ENCODE measurements around the gene ACKR3. TPM values are rescaled to one million over a fixed set of nuclear protein-coding genes. Genes with fewer than 3 reads are reported as not detected.

The ACKR3 gene
- total RNA-seq, 2 experiments from 2014 or later: 5.4 to 6.4 TPM

- CTCF ChIA-PET: no interaction called here
- DNase-seq: no peak
Observed at GRCh38 chr2:236627193-236627592, 57.6 kb downstream of the ACKR3 start.

DNA sequence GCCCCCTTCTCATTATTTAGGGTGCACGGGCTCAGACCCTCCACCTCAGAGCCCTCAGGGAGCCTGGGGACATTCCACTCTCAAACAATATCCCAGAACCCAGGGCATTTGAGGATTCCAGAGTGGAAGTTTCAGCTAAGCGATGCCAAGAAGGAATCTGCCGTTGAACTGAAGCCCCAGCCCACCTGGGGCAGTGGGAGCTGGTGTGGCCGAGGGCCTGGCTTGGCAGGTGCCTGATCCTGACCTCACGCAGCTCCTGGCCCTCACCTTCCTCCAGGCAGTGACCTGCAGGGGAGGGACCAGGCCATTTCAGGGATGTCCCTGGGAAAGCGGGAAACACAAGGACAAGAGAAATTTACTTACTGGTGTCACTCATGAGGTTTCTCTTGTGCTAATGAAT is 58.2 kb downstream of the ACKR3 start:
- H3K27ac Mint-ChIP-seq: no peak overlapping the region
- ChIA-PET POLR2A (no interaction called here), CTCF (no interaction called here)
- no peaks in the 10 kb centered on the region for H3K36me3 Mint-ChIP-seq (ENCODE audit: low read depth)
- no peaks in the 10 kb centered on the region for H3K9me3 Mint-ChIP-seq
- H3K4me1 Mint-ChIP-seq: no peaks in the 10 kb centered on the region
- H3K4me3 Mint-ChIP-seq: no peak overlapping the region
- DNase-seq: no peak
- H3K27me3 Mint-ChIP-seq: no peaks in the 10 kb centered on the region

More at GRCh38 chr2:236627193-236627592, 57.6 kb downstream of the ACKR3 start:
- Mint-ChIP-seq H3K27me3 (no peaks in the 10 kb centered on the region), H3K9me3 (no peaks in the 10 kb centered on the region), H3K4me1 (no peaks in the 10 kb centered on the region), H3K36me3 (ENCODE audit: low read depth) (no peaks in the 10 kb centered on the region), H3K4me3 (no peak overlapping the region), H3K27ac (no peak overlapping the region)
- POLR2A ChIA-PET: no interaction called here

- Mint-ChIP-seq H3K4me1 (no peaks in the 10 kb centered on the region), H3K27ac (no peak overlapping the region), H3K27me3 (no peaks in the 10 kb centered on the region), H3K9me3 (no peaks in the 10 kb centered on the region), H3K36me3 (ENCODE audit: low read depth) (no peaks in the 10 kb centered on the region), H3K4me3 (no peak overlapping the region)
- ChIA-PET POLR2A (no interaction called here), CTCF (no interaction called here)
- DNase-seq: no peak
Observed at GRCh38 chr2:236628256-236628901, 58.8 kb downstream of the ACKR3 start.

DNA sequence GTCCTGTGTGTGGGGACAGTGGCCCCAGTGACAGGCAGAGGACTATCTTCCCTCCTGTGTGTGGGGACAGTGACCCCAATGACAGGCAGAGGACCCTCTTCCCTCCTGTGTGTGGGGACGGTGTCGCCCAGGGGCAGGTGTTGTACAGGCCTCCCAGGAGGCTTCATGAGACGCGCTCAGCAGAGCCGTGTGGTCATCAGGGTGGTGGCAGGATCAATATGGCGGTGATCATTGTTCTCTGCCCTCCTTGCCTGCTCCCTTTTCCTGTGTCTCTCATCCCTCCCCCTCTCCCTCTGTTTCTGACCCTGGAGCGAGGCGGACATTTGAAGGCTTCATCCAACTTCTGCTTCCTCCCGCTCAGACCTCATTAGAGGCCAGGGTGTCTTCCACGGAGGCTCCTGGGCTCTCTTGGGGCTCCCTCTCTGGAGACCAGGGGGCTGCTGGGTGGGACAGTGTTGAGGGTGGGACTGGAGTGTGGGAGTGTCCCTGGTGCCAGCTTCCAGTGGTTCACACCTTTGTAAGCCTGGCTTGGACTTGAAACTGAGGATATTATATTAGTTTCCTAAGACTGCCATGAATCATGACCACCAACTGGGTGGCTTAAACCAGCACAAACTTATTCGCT is 59.5 kb downstream of the ACKR3 start:
- H3K36me3 Mint-ChIP-seq (ENCODE audit: low read depth): no peaks in the 10 kb centered on the region
- no peaks in the 10 kb centered on the region for H3K4me1 Mint-ChIP-seq
- ChIA-PET CTCF (no interaction called here), POLR2A (no interaction called here)
- H3K27ac Mint-ChIP-seq: no peak overlapping the region
- no peak overlapping the region for H3K4me3 Mint-ChIP-seq
- no peak for DNase-seq
- H3K9me3 Mint-ChIP-seq: no peaks in the 10 kb centered on the region
- H3K27me3 Mint-ChIP-seq: no peaks in the 10 kb centered on the region

GRCh38 chr2:236629961-236630872 is 60.6 kb downstream of the ACKR3 start:
- DNase-seq: no peak
- H3K36me3 Mint-ChIP-seq (ENCODE audit: low read depth): no peaks in the 10 kb centered on the region
- ChIA-PET POLR2A (no interaction called here), CTCF (no interaction called here)
- H3K4me1 Mint-ChIP-seq: no peaks in the 10 kb centered on the region
- H3K9me3 Mint-ChIP-seq: no peaks in the 10 kb centered on the region
- no peak overlapping the region for H3K4me3 Mint-ChIP-seq
- H3K27me3 Mint-ChIP-seq: no peaks in the 10 kb centered on the region
- H3K27ac Mint-ChIP-seq: no peak overlapping the region

DNA sequence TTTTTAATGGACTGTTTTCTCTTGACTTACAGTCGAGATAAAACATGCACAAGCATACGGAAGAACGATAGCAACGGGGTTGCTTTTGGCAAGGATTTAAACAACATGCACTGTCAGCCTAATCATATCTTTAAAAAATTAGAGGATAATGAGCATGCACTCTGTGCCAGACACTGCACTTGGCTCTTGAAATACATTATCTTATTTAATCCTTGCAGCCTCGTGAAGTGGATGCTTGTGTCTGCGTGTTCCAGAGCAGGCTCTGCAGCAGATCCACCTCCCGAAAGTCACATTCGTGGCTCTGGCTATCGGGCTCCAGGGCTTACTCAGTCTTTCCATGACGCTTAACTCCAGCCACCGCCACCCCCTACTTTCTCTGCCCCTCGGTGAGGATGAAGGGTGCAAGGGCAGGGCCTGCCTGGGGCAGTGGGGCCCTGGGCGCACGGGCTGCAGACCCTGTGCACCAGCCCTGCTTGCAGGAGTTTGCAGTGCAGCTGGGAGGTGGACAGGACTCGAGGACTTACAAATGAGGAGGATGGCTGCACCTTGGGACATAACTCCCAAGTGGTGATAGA is 61.7 kb downstream of the ACKR3 start:
- ChIA-PET CTCF (no interaction called here), POLR2A (no interaction called here)
- Mint-ChIP-seq H3K4me1 (no peaks in the 10 kb centered on the region), H3K4me3 (no peak overlapping the region), H3K9me3 (no peaks in the 10 kb centered on the region), H3K36me3 (ENCODE audit: low read depth) (no peaks in the 10 kb centered on the region), H3K27me3 (no peaks in the 10 kb centered on the region), H3K27ac (no peak overlapping the region)
- no peak for DNase-seq

DNA sequence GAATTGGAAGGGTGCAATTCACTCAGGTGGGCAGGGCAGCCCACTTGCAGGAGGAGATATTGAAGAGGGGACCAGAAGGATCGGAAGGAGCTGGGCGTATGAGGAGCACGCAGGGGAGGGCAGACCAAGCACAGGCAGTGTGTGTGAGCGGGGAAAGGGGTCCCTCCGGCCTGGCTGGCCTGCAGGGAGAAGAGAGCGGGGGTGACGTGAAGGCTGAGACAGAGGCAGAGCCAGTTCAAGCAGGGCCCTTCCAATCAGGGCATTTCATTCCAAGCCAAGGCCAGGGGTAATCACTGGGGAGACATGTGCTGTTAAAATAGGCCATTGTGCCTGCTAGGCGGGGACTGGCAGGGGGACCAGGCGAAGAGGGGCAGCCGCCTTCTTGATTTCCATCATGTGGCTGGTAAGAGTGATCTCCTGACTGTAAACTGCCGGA is 62.2 kb downstream of the ACKR3 start:
- POLR2A ChIA-PET: no interaction called here

More for the DNA sequence above, 62.2 kb downstream of the ACKR3 start:
- Mint-ChIP-seq H3K9me3 (no peaks in the 10 kb centered on the region), H3K27me3 (no peaks in the 10 kb centered on the region), H3K36me3 (ENCODE audit: low read depth) (no peaks in the 10 kb centered on the region), H3K4me3 (no peak overlapping the region), H3K4me1 (no peaks in the 10 kb centered on the region), H3K27ac (no peak overlapping the region)
- CTCF ChIA-PET: no interaction called here
- DNase-seq: no peak

All from activated CD4-positive, alpha-beta T cell treated with anti-CD3 and anti-CD28 coated beads, Interleukin-2, amount 10 ng/mL, durations not matched to agents 7 days and 5 days (primary cell).